ENCODE data around the gene SLC15A1. TPM values are rescaled to one million over a fixed set of nuclear protein-coding genes. Genes with fewer than 3 reads are reported as not detected.

Gene SLC15A1
- total and polyA plus RNA-seq, 2 experiments from 2014 or later: 7.5 to 18.7 TPM

DNA sequence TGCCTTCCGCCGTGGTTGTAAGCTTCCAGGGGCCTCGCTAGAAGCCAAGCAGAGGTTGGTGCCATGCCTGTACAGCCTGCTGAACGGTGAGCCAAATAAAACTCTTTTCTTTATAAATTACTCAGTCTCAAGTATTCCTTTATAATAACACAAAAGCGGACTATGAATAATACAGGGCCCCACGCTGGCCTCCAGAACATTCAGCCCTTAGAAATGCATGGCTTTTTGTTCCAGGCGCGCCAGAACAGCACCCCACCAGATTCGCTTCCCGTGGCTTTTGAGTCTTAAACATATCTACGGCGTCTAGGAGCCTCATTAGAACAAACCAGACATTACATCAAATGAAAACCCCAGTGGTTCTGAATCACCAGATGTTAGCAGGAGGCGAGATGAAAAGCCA lies 75.1 kb downstream of the SLC15A1 start:
- TF ChIP-seq EZH2phosphoT487 (IDR thresholded peaks at IDR 0.05; ENCODE audit: low read depth, severe bottlenecking, unreplicated experiment) (no peak), CTCF (IDR thresholded peaks at IDR 0.05; ENCODE audit: poor library complexity) (no peak), EZH2 (IDR thresholded peaks at IDR 0.05; ENCODE audit: borderline replicate concordance) (no peak)
- Histone ChIP-seq H4K20me1 (ENCODE audit: insufficient read depth, poor library complexity, severe bottlenecking) (no peaks in the 10 kb centered on the region), H3K4me2 (no peak overlapping the region), H2AFZ (no peak overlapping the region), H3K36me3 (replicated peaks; ENCODE audit: insufficient read depth, low read depth) (no peaks in the 10 kb centered on the region), H3K27ac (no peak overlapping the region), H3K9me2 (replicated peaks; ENCODE audit: insufficient read depth) (no peaks in the 10 kb centered on the region), H3K4me3 (no peak overlapping the region), H3K79me2 (no peaks in the 10 kb centered on the region), H3K9me3 (ENCODE audit: low read depth) (no peaks in the 10 kb centered on the region), H3K4me1 (ENCODE audit: insufficient read depth) (peaks cover 4% of the 10 kb centered on the region), H3K27me3 (no peaks in the 10 kb centered on the region)
- DNase-seq (ENCODE audit: low spot score): no peak
- 82% methylated on average over 13 of the region's 13 CpGs for WGBS (ENCODE audit: low lambda C conversion rate, missing lambda C conversion rate)

DNA sequence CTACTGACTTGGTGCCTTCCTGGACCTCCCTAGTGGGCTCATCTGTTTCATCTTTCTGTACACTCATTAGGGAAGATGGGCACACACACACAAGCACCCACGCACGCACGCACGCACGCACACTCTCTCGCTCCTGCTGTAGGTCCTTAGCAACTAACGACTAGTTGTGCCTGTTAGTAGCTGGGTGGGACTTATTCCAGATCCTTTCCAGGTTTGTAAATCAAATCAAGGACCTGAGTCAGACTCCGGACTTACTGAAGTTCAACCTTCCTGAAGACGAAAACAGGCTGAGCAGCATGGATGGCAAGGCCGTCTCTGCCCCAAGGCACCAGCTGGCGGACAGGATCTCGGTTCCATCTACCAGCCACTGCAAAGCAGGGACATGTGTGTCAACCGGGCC lies 76.2 kb downstream of the SLC15A1 start:
- no peak overlapping the region for H3K4me3 ChIP-seq
- H3K27me3 ChIP-seq: no peaks in the 10 kb centered on the region
- no peaks in the 10 kb centered on the region for H3K9me3 ChIP-seq (ENCODE audit: low read depth)
- peaks cover 4% of the 10 kb centered on the region for H3K4me1 ChIP-seq (ENCODE audit: insufficient read depth)
- no peaks in the 10 kb centered on the region for H4K20me1 ChIP-seq (ENCODE audit: insufficient read depth, poor library complexity, severe bottlenecking)
- TF ChIP-seq CTCF (IDR thresholded peaks at IDR 0.05; ENCODE audit: poor library complexity): no peak
- TF ChIP-seq EZH2 (IDR thresholded peaks at IDR 0.05; ENCODE audit: borderline replicate concordance): no peak
- TF ChIP-seq EZH2phosphoT487 (IDR thresholded peaks at IDR 0.05; ENCODE audit: low read depth, severe bottlenecking, unreplicated experiment): no peak
- no peaks in the 10 kb centered on the region for H3K36me3 ChIP-seq (replicated peaks; ENCODE audit: insufficient read depth, low read depth)
- no peak overlapping the region for H3K4me2 ChIP-seq
- no peak overlapping the region for H2AFZ ChIP-seq
- no peaks in the 10 kb centered on the region for H3K79me2 ChIP-seq
- H3K9me2 ChIP-seq (replicated peaks; ENCODE audit: insufficient read depth): no peaks in the 10 kb centered on the region
- no peak overlapping the region for H3K27ac ChIP-seq
- DNase-seq (ENCODE audit: low spot score): no peak
- WGBS (ENCODE audit: low lambda C conversion rate, missing lambda C conversion rate): 90% methylated on average over 13 of the region's 13 CpGs

DNA sequence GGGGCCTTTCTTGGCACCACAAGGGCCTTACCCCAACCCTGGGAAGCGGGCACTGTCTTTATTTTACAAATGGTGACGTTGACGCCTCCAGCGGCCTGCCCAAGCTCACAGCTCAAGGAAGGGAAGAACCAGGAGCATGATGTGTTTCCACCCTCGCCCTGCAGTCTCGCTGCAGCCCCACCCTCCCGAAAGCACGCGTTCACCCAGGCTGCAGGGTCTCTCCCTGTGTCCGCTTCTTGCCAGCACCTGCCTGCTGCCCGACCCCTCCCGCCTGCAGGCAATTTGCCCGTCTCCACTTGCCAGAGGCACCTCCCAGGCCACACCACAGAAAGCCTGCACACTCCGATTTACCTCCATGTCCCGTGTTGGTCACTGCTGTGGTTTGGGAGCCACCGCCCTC lies 76.6 kb downstream of the SLC15A1 start:
- Histone ChIP-seq H3K27me3 (no peaks in the 10 kb centered on the region), H3K9me3 (ENCODE audit: low read depth) (no peaks in the 10 kb centered on the region), H3K27ac (no peak overlapping the region), H2AFZ (no peak overlapping the region), H3K4me1 (ENCODE audit: insufficient read depth) (peaks cover 4% of the 10 kb centered on the region), H3K79me2 (no peaks in the 10 kb centered on the region), H4K20me1 (ENCODE audit: insufficient read depth, poor library complexity, severe bottlenecking) (no peaks in the 10 kb centered on the region), H3K4me2 (no peak overlapping the region), H3K4me3 (no peak overlapping the region), H3K9me2 (replicated peaks; ENCODE audit: insufficient read depth) (no peaks in the 10 kb centered on the region), H3K36me3 (replicated peaks; ENCODE audit: insufficient read depth, low read depth) (no peaks in the 10 kb centered on the region)
- TF ChIP-seq EZH2phosphoT487 (IDR thresholded peaks at IDR 0.05; ENCODE audit: low read depth, severe bottlenecking, unreplicated experiment): no peak
- no peak for TF ChIP-seq CTCF (IDR thresholded peaks at IDR 0.05; ENCODE audit: poor library complexity)
- no peak for TF ChIP-seq EZH2 (IDR thresholded peaks at IDR 0.05; ENCODE audit: borderline replicate concordance)
- WGBS (ENCODE audit: low lambda C conversion rate, missing lambda C conversion rate): 90% methylated on average over 15 of the region's 16 CpGs
- no peak for DNase-seq (ENCODE audit: low spot score)

DNA sequence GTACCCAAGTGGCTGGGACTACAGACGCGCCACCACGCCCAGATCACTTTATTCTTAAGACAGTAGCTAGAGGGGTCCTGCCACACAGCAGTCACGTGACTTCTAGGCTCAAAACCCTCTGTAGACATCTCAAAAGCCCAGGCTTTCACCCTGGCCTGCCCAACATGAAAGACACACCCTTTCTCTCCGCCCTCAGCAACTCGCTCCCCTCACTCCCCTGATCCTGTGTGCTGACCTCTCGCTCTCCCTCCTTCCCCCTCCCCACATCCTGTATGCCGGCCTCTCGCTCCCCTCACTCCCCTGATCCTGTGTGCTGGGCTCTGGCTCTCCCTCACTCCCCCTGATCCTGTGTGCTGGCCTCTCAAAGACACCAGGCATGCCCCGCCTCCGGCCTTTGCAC lies 77.4 kb downstream of the SLC15A1 start:
- no peaks in the 10 kb centered on the region for H3K9me2 ChIP-seq (replicated peaks; ENCODE audit: insufficient read depth)
- H3K9me3 ChIP-seq (ENCODE audit: low read depth): no peaks in the 10 kb centered on the region
- H3K4me3 ChIP-seq: no peak overlapping the region
- WGBS (ENCODE audit: low lambda C conversion rate, missing lambda C conversion rate): 70% methylated on average over 10 of the region's 11 CpGs
- no peak for TF ChIP-seq CTCF (IDR thresholded peaks at IDR 0.05; ENCODE audit: poor library complexity)
- TF ChIP-seq EZH2phosphoT487 (IDR thresholded peaks at IDR 0.05; ENCODE audit: low read depth, severe bottlenecking, unreplicated experiment): no peak
- no peak for TF ChIP-seq EZH2 (IDR thresholded peaks at IDR 0.05; ENCODE audit: borderline replicate concordance)
- no peaks in the 10 kb centered on the region for H3K27me3 ChIP-seq
- peaks cover 4% of the 10 kb centered on the region for H3K4me1 ChIP-seq (ENCODE audit: insufficient read depth)
- H3K36me3 ChIP-seq (replicated peaks; ENCODE audit: insufficient read depth, low read depth): no peaks in the 10 kb centered on the region
- no peak for DNase-seq (ENCODE audit: low spot score)
- H2AFZ ChIP-seq: no peak overlapping the region
- H3K79me2 ChIP-seq: no peaks in the 10 kb centered on the region
- H3K27ac ChIP-seq: no peak overlapping the region
- no peaks in the 10 kb centered on the region for H4K20me1 ChIP-seq (ENCODE audit: insufficient read depth, poor library complexity, severe bottlenecking)
- H3K4me2 ChIP-seq: no peak overlapping the region

Data from hepatocyte (in vitro differentiated cells).